Activated T-cell treated with anti-CD3 and anti-CD28 coated beads for 4 hours (primary cell): ENCODE results near the gene RILPL1.
"Not testable (repeated sequence)": the region's sequence is repeated elsewhere in the genome, so short reads cannot be mapped to it uniquely, and the experiment has no call there.

ENCODE experiments used
- DNase-seq: peaks from one replicate; pipeline ENCODE4 v3.0.0-alpha.2; 2020

RILPL1 gene

DNA sequence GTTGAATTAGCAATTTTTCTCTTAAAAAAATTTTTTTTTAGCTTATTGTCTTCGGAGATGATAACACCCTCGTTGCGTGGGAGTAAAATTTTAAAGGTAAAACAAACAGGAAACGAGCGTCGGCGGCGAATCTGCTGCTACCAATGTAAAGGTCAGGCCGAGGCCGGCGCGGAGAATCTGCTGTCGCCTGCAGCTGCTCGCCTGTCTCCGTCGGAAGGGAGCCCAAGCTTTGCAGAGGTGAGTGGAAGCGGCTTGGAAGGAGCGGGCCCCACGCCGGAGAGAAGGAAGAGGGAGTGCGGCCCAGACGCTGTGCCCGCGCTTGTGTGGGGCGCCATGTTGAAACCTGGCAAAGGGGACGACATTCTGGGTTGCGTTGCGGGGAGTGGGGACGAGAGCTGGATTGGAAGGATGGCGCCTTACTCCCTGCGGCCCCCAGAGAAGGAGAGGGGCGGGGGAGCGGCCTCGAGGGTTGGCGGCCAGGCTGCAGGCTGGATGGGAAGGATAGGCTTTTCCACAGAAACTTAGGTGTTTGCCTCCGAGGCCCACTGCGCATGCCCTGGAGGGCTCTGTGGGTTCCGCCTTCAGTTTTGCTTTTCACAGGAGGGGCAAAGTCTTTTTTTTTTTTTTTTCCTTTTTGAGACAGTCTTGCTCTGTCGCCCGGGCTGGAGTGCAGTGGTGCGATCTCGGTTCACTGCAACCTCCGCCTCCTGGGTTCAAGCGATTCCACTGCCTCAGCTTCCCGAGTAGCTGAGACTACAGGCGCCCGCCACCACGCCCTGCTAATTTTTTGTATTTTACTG lies 75.3 kb downstream of the RILPL1 start, which contains the start of gene SNRNP35:
TSS of gene SNRNP35 (plus strand) at position 160 of the 800 bp plus-strand sequence. CDS start 7,402 bp downstream, outside the sequence.
- DNase-seq = peak; percentile 73

DNA sequence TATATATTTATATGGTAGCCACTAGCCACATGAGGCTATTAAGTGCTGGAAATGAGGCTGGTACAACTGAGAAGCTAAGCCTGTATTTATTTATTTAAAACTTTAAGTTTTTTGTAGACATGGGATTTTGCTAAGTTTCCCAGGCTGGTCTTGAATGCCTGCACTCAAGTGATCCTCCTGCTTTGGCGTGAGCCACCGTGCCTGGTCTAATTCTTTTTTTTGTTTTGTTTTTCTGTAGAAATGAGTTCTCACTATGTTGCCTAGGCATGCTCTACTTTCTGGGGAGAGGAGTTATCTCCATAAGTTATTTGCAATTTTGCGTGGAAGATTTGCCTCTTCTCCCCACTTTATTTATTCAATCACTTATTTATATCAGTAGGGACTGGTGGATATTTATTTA lies 80.4 kb downstream of the RILPL1 start:
- DNase-seq = no peak

GRCh38 chr12:123452276-123452550 lies 81.3 kb downstream of the RILPL1 start:
- DNase-seq = not testable (repeated sequence)

DNA sequence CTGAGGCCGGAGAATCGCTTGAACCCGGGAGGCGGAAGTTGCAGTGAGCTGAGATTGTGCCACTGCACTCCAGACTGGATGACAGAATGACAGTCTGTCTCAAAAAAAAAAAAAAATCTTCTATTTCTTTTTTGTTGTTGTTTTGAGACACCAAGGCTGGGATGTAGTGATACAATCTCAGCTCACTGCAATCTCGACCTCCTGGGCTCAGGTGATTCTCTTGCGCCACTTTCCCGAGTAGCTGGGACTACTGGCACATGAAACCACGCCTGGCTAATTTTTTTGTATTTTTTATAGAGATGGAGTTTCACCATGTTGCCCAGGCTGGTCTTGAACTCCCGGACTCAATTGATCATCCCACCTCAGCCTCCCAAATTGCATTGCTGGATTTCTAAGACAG lies 82.9 kb downstream of the RILPL1 start:
- DNase-seq = no peak

DNA sequence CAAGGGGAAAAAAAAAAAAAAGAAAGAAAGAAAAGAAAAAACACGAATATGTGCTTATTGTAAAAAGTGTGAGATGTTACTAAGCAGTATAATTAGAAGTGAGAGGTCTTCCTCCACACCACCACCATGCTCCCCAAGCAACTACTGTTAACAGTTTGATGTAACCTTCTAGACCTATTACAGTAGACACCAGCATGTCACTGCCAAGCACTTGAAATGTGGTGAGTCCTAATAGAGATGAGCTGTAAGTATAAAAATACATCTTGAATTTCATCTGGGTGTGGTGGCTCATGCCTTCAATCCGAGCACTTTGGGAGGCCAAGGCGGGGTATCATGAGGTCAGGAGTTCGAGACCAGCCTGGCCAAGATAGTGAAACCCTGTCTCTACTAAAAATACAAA lies 83.7 kb downstream of the RILPL1 start:
- DNase-seq = no peak

DNA sequence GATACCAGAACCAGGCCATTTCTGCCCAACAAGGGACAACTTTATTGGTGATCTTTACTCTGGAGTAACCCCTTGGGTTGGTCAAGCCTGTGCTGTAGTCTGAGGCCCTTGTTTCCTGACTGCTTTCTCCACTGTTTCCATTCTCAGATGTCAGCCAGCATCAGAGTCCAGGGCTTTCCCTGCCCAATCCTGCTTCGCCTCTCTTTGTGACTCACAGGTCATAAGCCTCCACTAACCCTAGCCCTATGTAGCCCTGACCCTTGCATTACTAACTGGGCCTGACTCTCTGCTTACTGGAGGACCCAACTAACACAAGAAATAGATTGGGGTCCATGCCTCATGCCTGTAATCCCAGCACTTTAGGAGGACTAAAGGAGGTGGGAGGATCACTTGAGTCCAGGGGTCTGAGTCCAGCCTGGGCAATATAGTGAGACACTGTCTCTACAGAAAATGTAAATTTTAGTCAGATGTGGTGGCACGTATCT lies 84.2 kb downstream of the RILPL1 start:
- no peak for DNase-seq

DNA sequence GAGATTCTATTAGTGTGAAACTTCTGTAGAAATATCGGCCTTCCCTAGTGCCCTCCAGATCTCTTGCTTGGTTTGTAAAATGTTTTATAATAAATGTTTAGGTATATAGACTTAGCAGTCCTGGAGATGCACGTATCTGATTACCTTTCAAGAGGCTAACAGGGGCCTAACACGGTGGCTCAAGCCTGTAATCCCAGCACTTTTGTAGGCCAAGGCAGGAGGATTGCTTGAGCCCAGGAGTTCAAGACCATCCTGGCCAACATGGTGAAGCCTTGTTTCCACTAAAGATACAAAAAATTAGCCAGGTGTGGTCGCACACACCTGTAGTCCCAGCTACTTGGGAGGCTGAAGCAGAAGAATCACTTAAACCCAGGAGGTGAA lies 87.2 kb downstream of the RILPL1 start:
- DNase-seq = no peak

GRCh38 chr12:123445388-123446332 lies 87.9 kb downstream of the RILPL1 start:
- DNase-seq = no peak

DNA sequence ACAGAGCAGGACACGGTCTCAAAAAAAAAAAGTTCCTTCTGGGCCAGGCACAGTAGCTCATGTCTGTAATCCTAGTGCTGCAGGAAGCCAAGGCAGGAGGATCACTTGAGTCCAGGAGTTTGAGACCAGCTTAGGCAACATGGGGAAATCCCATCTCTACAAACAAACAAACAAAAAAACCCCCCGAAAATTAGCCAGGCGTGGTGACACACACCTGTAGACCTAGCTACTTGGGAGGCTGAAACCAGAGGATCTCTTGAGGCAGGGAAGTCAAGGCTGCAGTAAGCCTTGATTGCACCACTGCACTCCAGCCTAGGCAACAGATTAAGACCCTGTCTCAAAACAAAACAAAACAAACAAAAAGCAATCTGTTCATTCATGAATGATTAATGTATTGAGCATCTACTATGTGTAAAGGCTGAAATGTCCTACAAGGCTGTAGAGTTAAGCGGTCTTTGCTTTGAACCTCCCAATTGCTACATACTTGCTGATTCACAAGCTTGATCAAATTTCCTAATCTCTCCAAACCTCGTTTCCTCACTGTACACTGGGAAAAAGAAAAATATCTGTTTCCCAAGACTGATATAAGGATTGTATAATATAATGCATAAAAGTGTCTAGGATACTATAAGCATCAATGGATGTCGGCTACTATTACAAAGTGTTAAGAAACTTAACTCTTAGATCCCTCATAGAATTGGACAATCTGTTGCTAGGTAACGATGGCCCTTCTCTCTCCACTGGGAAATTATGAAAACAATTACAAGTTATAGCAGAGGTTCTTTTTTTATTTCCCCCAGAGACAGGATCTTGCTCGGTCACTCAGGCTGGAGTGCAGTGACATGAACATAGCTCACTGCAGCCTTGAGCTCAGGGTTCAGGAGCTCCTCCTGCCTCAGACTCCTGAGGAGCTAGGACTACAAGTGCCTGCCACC lies 89.2 kb downstream of the RILPL1 start:
- DNase-seq = no peak

GRCh38 chr12:123442774-123443173 lies 90.7 kb downstream of the RILPL1 start:
- DNase-seq = no peak

- DNase-seq = no peak
Observed at GRCh38 chr12:123441523-123442164, 91.9 kb downstream of the RILPL1 start.

DNA sequence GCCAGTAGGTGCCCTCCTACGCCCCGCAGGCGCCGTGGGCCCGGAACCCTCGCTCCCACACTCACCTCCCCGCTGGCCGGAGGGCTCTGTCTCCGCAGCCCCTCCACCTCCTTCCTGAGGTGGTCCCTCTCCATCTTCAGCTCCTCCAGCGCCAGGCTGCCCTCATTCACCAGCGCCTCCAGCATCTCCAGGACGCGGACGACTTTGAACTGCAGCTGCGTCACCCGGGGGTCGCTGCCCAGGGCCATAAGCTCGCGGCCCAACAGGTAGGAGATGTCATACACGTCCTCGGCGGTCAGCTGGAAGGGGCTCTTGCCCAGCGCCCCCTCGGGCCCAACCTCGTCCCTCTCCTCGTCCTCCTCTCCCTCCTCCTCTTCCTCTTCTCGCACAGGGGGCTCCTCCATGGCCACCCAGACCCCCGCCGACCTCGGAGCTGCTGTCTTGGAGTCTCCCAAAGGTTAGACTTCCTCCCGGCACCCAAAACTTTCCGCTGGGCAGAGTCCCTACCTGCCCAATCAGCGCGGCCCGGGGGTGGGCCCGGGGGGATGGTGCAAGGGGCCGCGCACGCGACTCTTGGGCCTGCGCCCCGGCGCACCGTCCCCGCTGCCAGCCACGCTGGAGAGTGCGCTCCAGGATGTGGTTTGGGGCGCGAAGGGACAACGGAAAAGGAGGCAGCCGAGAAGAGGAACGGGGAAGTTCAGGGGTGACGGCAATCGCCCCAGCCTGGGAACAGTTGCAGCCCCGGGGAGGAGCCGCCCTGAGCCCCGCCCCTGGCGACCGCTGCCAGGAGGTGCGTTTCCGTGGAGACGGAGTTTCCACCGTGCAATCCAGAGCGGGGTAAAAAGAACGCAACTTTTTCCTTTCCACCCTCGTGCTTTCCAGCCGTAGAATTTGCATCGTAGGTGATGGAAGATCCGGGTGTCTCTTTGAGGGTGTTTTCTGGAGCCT lies 97.2 kb downstream of the RILPL1 start, which contains the start of gene RILPL2:
TSS of gene RILPL2 (minus strand) at position 668 of the 948 bp plus-strand sequence. CDS start at position 404, 264 bp downstream.
- DNase-seq = peak; percentile 88

- no peak for DNase-seq
Observed at GRCh38 chr12:123435636-123436016, 97.9 kb downstream of the RILPL1 start.

DNA sequence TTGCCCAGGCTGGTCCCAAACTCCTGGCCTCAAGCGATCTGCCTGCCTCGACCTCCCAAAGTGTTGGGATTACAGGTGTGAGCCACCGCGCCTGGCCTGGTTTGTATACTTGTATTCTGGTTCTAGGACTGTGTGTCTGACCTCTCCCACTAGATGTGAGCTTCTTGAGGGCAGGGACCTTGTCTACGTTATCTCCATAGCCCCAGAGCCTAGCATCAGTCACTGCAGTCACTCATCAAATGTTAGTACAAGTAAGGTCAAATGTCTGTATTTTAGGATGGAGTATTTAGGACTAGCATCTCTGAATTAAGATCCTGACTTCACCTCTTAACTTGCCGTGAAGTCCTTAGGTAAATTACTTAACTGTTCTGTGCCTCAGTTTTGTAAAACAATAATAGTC lies 99.9 kb downstream of the RILPL1 start:
- DNase-seq = no peak

- not testable (repeated sequence) for DNase-seq
Observed at GRCh38 chr12:123431951-123432817, 101.3 kb downstream of the RILPL1 start.

DNA sequence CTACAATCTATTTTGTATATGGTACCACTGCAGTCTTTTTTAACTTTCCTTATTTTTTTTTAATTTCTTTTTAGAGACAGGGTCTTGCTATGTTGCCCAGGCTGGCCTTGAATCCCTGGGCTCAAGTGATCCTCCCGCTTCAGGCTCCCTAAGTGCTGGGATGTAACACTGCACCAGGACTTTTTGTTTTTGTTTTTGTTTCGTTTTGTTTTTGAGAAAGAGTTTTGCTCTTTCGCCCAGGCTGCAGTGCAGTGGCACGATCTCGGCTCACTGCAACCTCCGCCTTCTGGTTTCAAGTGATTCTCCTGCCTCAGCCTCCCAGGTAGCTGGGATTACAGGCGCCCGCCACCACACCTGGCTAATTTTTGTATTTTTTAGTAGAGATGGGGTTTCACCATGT lies 104.4 kb downstream of the RILPL1 start:
- not testable (repeated sequence) for DNase-seq

- no peak for DNase-seq
Observed at GRCh38 chr12:123428591-123428990, 104.9 kb downstream of the RILPL1 start.

- no peak for DNase-seq
Observed at GRCh38 chr12:123427036-123427769, 106.3 kb downstream of the RILPL1 start.

GRCh38 chr12:123421314-123421713 lies 112.2 kb downstream of the RILPL1 start:
- DNase-seq = no peak
